GM06990 (cell line): ENCODE results near the gene ASB16.
"Not testable (repeated sequence)": the region's sequence is repeated elsewhere in the genome, so short reads cannot be mapped to it uniquely, and the experiment has no call there.

Experiments used
- DNase-seq: peaks from one replicate; pipeline ENCODE4 v3.0.0-alpha.2; 2011; ENCODE audit not compliant: insufficient read length; ENCODE audit errors: extremely low read depth
- H3K27me3 ChIP-seq: replicated peaks from 2 replicates; pipeline ENCODE4 v1.6.0; 2011; ENCODE audit warnings: low read length; ENCODE audit not compliant: control insufficient read depth, insufficient read depth
- H3K36me3 ChIP-seq: 2 replicates; pipeline ENCODE4 v1.5.1; 2011; ENCODE audit warnings: low read length; ENCODE audit not compliant: control insufficient read depth, insufficient read depth
- H3K4me3 ChIP-seq: replicated peaks from 2 replicates; pipeline ENCODE4 v1.5.1; 2011; ENCODE audit warnings: low read depth, mild to moderate bottlenecking, control low read depth, low read length
- TF ChIP-seq, protein P1 (sequence below): IDR thresholded peaks from 2 replicates; pipeline ENCODE4 v1.5.1; 2011; ENCODE audit warnings: low read length, control low read depth, mild to moderate bottlenecking, inconsistent platforms; ENCODE audit not compliant: insufficient read depth, poor library complexity, severe bottlenecking

ASB16 gene

DNA sequence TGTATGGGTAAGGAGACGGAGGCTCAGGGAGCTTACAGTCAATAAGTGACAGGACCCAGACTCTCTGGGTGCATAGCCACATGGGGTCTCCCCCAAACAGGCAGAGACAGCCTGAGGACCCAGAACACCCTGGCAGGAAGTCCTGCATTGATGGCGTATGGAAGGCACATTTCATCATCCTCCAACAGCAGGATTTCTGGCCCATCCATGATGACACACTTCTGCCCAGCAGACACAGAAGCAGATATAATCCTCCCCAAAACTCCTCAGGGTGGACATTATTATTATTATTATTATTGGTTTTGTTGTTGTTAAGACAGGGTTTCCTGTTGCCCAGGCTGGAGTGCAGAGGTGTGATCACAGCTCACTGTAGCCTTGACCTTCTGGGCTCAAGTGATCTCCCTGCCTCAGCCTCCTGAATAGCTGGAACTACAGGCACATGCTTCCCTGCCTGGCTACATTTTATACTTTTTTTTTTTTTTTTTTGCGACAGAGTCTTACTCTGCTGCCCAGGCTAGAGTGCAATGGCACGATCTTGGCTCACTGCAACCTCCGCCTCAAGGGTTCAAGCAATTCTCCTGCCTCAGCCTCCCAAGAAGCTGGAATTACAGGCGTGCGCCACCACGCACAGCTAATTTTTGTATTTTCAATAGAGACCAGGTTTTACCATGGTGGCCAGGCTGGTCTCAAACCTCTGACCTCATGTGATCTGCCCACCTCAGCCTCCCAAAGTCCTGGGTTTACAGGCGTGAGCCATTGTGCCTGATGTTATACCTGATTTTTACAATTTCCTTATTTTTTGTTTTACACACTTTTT lies 35.5 kb upstream of the ASB16 start:
- no peaks in the 10 kb centered on the region for H3K36me3 ChIP-seq
- TF ChIP-seq, protein P1, sequence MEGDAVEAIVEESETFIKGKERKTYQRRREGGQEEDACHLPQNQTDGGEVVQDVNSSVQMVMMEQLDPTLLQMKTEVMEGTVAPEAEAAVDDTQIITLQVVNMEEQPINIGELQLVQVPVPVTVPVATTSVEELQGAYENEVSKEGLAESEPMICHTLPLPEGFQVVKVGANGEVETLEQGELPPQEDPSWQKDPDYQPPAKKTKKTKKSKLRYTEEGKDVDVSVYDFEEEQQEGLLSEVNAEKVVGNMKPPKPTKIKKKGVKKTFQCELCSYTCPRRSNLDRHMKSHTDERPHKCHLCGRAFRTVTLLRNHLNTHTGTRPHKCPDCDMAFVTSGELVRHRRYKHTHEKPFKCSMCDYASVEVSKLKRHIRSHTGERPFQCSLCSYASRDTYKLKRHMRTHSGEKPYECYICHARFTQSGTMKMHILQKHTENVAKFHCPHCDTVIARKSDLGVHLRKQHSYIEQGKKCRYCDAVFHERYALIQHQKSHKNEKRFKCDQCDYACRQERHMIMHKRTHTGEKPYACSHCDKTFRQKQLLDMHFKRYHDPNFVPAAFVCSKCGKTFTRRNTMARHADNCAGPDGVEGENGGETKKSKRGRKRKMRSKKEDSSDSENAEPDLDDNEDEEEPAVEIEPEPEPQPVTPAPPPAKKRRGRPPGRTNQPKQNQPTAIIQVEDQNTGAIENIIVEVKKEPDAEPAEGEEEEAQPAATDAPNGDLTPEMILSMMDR = no peak
- no peak for DNase-seq
- no peak overlapping the region for H3K4me3 ChIP-seq
- H3K27me3 ChIP-seq = no peaks in the 10 kb centered on the region

DNA sequence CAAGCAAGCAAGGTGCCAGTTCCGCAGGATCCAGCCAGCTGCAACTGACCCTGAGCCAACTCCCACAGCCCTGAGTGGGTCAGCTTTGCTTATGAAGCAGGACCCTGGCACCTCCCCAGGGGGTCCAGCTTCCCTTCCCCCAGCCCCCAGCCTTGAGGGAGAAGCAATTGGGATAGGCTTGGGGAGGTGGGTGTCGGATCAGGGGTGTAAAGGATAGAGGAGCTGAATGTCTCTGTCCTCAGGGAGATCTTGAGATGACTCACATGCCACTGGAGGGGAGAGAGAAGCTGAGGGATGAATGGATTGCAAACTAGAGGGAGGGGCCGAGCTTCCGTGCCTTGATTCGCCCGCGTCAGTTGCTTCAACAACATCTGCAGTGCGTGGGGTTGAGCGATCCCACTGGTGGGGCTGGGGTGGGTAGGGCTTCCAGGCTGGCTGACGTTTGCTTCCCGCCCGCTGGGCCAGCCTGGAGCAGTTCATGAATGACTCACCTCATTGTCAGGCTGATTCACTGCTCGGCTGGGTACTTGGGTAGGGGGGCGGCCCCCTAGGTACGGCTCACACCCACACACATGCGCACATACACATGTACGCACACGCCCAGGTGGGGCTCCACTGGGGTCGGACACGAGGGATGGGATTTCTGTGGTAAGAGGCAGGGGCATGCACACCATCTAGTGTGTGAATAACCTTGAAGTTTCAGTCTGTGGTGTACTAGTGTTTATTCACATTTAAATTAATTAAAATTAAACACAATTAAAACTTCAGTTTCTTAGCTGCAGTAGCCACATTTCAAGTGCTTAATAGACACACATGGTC lies 32.4 kb upstream of the ASB16 start:
- DNase-seq = peak; percentile 54
- Histone ChIP-seq H3K4me3 (no peak overlapping the region), H3K27me3 (no peaks in the 10 kb centered on the region), H3K36me3 (no peaks in the 10 kb centered on the region)
- TF ChIP-seq, protein P1 = no peak

DNA sequence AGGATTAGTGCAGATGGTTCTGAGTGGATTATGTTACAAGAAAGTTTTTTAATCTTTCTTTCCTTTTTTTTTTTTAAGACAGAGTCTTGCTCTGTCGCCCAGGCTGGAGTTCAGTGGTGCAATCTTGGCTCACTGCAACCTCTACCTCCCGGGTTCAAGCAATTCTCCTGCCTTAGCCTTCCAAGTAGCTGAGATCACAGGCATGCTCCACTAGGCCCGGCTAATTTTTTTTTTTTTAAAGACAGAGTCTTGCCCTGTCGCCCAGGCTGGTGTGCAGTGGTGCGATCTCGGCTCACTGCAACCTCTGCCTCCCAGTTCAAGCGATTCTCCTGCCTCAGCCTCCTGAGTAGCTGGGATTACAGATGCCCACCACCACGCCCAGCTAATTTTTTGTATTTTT lies 26.6 kb upstream of the ASB16 start:
- not testable (repeated sequence) for DNase-seq, H3K27me3 ChIP-seq, H3K36me3 ChIP-seq, H3K4me3 ChIP-seq

DNA sequence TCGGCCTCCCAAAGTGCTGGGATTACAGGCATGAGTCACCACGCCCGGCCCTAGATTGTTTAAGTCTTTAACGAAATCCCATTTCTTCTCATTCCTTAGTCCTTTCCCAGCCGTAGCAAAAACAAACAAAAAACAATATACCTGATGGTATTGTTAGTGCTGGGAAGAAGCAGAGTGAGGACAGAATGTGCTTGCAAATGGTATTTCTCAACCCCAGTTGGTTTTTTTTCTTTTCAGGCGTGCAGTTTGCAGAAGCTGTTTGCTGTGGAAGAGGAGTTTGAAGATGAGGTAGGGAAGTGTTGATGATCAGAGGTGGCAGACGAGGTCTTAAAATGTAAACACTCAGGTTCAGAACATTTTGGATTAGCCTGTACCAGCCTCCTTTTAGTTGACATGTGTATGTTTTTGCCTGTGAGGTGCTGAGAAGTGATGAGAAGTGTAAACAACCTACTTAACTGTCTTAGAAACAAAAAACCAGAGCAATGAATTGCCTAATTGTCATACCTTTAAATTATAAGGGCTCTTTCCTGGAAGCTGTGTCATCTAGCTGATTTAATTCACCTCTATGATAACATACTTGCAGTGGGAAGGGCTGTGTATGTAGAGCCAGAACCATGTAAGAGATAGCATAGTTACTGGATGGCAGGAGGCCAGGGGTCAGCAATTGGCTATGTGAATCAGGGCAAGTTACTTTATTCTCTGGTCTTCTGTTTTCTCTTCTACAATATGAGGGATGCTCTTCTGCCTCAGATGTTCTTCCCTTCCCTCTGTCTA lies 25.4 kb upstream of the ASB16 start:
- TF ChIP-seq, protein P1 = no peak
- Histone ChIP-seq H3K4me3 (no peak overlapping the region), H3K36me3 (peaks cover 9% of the 10 kb centered on the region), H3K27me3 (no peaks in the 10 kb centered on the region)
- DNase-seq = no peak

DNA sequence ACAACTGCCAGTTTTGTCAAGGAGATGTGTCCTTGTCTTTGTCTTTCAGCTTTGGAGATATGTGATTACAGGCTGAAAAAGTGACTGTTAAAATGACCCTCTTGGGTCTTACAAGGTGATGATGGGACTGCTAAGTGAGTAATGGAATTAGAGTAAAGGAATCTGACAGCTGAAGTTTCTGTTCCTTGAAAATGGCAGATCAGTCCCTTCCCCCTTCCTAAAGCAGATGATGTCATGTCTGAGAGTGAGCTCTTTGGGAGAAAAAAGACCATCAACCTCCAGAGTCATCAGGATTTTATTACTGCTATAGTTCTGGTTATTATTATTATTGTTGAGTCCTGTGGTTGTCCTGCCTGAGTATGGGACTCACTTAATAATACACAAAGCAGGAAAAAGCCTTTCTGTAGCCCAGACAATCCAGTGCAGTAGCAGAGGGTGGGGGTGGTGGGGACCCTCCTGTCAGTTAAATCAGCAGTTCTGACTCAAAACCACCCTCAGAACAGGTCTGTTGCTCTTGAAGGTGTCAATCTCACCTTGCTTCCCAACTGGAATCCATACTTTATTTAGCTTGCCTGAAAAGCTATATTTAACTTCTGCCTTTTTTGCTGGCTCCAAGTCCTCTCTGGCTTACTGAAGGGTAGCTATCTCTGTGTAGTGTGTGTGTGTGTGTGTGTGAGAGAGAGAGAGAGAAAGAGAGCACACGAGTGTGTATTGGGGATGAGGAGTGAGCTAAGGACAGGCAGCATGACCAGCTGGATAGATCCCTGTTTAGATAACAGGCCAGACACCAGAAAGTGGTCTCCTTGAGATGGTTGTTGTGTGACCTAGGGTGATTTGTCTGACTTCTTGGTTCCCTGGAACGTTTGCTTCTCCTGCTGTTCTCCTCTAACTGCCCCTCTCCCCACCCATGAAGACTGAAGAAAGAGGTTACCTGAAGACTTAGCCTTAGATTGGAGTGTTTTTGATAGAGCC lies 23.8 kb upstream of the ASB16 start:
- TF ChIP-seq, protein P1 = no peak
- no peaks in the 10 kb centered on the region for H3K27me3 ChIP-seq
- H3K4me3 ChIP-seq = no peak overlapping the region
- DNase-seq = no peak
- peaks cover 9% of the 10 kb centered on the region for H3K36me3 ChIP-seq
